HG03175 (cell line): ENCODE measurements around the gene FARP2.
"Not testable (repeated sequence)": the region's sequence is repeated elsewhere in the genome, so short reads cannot be mapped to it uniquely, and the experiment has no call there.

ENCODE experiments used
- ATAC-seq: cut with Tn5 transposase; IDR thresholded peaks from one replicate; pipeline ENCODE4 v1.9.1; 2021; ENCODE audit warnings: mild to moderate bottlenecking, moderate library complexity; ENCODE audit not compliant: unreplicated experiment

FARP2 gene

GRCh38 chr2:241451840-241452506 is 95.9 kb downstream of the FARP2 start:
- ATAC-seq = no peak

DNA sequence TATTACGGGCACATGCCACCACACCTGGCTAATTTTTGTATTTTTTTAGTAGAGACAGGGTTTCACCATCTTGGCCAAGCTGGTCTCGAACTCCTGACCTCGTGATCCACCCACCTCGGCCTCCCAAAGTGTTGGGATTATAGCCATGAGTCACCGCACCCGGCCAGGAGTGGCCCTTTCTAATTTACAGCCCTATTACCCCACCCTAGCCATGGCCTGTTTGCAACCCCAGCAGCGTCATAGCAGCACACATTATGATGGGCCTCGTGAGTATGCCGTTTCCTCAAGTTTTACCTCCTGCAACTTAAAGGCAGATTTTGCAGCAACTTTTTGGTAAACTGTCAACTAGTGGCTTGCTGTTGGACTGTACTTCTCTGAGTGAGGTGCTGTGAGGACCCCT is 97.8 kb downstream of the FARP2 start:
- not testable (repeated sequence) for ATAC-seq

DNA sequence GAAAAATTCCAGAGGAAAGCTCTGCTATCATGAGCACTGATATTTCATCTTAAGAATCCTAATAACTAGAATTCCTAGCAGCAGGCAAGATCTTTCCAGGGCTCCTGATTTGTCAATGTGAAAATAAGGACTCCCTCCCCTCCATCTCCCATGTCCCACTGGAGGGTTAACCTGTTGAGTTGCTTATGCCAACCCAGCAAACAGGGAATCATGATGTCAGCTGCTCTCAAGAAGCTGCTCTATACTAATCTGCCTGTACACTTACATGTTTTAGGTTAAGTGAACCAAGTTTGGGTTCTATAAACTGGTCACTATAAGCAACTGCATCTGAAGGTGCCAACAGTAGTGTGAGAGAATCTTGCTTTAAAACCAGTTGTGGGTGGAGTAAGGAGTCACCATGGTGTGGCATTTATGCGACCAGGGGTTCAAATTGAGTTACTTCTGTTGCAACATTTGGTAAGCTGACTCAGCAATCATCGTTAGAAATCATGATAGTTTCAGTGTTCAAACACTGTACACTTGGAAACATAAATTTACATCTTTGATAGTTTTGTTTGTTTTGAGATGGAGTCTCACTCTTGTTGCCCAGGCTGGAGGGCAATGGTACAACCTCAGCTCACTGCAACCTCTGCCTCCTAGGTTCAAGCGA is 98.9 kb downstream of the FARP2 start:
- ATAC-seq = no peak

DNA sequence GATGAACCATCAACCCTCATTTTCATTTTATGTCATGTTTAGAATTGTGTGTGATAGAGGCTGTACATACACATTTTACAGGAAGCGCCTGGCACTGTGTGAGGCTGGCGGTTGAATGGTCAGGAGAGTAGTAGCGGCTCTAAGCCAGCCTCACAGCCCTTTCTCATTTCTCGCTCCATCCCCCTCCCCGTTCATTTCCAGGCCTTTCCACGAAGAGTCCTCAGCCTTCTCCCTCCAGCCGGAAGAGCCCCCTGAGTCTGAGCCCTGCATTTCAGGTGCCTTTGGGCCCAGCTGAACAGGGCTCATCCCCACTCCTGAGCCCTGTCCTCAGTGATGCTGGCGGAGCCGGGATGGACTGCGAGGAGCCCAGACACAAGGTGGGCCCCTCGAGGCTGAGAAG is 100.5 kb downstream of the FARP2 start:
- no peak for ATAC-seq

- no peak for ATAC-seq
These were observed 102.6 kb downstream of the FARP2 start for GRCh38 chr2:241458687-241459086.

- ATAC-seq = no peak
These were observed 103.4 kb downstream of the FARP2 start for GRCh38 chr2:241459520-241459919.

DNA sequence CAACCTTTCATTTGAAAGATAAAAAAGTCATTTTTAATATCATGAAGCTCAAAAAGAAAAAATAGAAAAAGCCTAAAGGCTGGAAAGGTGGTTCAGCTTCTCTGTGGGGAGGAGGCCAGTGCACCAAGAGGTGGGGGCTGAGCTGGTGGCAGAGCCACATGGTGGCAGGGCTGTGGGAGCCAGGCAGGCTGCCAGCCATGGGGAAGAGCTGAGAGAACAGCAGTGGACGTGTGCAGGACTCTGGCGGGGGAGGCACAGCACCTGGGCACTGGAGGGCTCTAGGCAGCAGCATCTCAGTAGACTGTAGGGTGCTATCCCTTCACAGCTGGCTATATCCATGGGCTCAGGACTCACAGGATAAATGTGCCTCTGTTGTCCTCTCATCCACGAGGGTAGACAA is 104.5 kb downstream of the FARP2 start:
- no peak for ATAC-seq

DNA sequence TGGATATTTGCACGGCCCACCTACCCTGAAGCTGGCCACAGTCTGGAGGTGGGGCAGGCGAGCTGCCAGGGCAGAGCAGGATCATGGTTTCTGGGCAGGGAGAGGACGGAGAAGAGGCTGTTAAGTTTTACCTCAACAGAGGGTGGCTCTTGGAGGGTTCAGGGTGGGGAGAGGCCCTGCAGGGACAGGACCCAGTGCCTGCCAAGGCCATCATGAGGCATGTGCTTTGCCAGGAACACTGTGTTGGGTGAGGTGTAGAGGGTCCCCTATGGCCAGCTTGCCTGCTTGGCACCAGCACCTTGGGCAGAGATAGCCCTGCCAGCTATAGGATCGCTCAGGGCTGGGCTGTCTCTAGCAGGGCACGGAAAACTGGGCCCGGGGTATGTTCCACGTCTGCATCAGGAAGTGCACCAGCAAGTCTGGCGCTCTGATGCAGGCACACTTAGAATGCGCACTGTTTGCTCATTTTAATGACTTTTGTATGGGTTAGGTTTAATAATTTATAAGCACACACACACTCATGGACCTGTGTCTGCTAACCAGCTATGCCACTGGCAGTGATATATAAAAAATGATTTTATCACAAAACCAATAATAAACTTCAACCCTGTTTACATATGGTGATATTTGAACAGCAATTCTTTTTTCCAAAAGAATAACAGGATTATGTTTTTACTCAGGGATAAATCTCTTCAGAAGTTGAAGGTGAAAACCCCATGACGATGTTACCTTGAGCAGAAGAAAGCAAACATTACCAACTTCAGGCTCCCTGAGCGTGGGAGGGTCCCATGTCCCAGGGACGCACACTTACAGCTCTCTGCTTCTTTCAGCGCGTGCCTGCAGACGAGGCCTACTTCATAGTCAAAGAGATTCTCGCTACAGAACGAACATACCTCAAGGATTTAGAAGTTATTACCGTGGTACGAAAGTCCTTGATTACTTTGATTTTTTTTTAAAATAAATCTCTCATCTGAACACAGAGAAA is 105.9 kb downstream of the FARP2 start:
- no peak for ATAC-seq

GRCh38 chr2:241463276-241464135 is 107.4 kb downstream of the FARP2 start:
- ATAC-seq = no peak

GRCh38 chr2:241465543-241465942 is 109.5 kb downstream of the FARP2 start:
- no peak for ATAC-seq

DNA sequence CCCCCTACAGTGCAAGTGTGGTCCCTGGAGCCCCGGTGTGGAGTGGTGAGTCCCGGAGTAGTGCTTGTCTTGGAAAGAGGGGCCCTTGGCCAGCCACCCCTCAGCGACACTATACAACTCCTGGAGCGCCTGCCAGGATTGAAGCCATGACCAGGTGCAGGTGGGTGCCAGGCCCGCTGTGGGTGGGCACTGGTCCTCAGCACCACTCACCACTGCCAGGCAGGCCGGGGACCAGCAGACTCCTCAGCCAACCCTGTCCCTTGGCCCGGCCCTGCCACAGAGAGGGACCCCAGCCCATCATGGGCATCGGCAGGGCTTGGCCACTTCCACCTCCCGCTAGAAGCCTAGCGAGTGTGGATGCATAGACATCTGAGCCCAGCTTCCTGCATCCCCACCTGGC is 110.1 kb downstream of the FARP2 start:
- no peak for ATAC-seq

DNA sequence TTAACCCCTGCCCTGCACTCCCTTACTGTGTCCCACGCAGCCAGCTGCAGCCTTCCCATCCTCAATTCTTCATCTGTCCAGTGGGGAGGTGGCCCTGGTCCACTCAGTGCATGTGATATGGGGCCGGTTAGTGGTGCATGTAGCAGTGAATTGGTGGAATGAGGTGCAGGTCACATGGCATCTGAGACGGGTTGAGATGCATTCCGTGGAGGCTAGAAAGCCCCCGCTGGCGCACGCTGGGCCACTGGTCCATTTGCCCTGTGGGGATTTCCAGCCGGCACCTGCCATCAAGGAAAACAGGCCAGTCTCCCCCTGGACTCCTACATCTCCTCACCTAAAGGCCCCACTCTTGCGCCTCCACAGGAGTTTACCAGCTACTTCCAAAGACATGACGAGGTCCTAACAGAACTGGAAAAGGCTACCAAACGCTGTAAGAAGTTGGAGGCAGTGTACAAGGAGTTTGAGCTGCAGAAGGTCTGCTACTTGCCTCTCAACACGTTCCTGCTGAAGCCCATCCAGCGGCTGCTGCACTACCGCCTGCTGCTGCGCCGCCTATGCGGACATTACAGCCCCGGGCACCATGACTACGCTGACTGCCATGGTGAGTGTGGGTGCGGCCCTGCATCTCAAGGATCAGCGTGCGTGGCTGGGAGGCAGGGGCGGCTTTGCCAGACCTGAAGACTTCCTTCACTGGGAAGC is 111.8 kb downstream of the FARP2 start:
- ATAC-seq = no peak

- ATAC-seq = no peak
These were observed 112.3 kb downstream of the FARP2 start for GRCh38 chr2:241468476-241468781.

- ATAC-seq = no peak
These were observed 113.7 kb downstream of the FARP2 start for GRCh38 chr2:241469746-241470145.

GRCh38 chr2:241473399-241473798 is 117.3 kb downstream of the FARP2 start:
- no peak for ATAC-seq

DNA sequence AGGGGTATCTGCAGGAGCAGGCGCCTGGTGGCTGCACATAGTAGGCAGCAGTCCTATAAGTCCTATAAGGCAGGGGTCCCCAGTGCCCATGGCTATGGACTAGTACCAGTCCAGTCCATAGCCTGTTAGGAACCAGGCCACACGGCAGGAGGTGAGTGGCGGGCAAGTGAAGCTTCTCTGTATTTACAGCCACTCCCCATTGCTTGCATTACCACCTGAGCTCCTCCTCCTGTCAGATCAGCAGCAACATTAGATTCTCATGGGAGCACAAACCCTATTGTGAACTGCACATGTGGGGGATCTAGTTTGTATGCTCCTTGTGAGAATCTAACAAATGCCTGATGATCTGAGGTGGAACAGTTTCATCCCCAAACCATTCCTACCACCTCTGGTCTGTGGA is 119.2 kb downstream of the FARP2 start:
- no peak for ATAC-seq

GRCh38 chr2:241478166-241478565 is 122.1 kb downstream of the FARP2 start:
- no peak for ATAC-seq

DNA sequence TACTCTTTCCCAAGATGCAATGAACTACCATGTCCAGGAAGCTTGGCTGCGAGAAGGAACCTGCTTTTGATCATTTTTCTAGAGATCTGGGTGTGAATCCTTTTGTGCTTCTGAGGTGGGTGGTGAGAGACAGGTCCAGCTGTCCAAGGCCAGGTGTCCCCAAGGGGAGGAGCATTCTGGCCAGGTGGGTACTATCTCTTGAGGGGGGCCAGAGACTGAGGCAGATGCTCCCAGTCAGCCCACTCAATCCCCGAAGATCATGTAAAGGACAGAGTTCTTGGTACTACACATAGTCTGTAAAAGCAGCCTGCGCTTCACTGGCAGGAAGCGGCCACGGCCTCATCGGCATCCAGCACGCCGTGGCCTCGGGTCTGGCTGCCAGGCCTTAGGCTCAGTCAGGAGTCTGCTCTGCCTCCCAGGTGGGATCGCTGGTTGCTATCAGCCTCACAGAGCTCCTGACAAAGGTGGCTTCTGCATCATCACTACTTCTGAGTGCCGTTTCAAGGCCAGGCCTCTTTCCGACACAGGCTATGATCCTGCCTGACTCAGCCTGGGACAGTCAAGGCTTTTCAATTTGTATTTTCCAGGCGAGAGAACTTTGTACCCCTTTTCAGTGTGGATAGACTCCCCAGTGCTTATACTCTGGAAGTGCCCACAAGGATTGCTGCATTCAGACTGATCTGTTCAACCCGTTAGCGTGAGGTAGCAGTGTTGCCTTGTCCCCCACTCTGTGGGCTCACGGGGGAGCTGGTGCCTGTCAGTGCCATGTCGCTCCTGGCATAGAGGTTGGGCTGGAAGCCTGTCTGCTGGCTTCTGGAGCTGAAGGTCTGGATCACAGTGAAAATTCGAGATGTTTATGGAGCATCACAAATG is 123.2 kb downstream of the FARP2 start:
- ATAC-seq = no peak

- ATAC-seq = no peak
These were observed 125.6 kb downstream of the FARP2 start for GRCh38 chr2:241481687-241482086.
